ENCODE data around the gene ALDH5A1.
A peak's percentile ranks its signal among the peaks of the same experiment; 100 is the strongest.

ALDH5A1 gene

DNA sequence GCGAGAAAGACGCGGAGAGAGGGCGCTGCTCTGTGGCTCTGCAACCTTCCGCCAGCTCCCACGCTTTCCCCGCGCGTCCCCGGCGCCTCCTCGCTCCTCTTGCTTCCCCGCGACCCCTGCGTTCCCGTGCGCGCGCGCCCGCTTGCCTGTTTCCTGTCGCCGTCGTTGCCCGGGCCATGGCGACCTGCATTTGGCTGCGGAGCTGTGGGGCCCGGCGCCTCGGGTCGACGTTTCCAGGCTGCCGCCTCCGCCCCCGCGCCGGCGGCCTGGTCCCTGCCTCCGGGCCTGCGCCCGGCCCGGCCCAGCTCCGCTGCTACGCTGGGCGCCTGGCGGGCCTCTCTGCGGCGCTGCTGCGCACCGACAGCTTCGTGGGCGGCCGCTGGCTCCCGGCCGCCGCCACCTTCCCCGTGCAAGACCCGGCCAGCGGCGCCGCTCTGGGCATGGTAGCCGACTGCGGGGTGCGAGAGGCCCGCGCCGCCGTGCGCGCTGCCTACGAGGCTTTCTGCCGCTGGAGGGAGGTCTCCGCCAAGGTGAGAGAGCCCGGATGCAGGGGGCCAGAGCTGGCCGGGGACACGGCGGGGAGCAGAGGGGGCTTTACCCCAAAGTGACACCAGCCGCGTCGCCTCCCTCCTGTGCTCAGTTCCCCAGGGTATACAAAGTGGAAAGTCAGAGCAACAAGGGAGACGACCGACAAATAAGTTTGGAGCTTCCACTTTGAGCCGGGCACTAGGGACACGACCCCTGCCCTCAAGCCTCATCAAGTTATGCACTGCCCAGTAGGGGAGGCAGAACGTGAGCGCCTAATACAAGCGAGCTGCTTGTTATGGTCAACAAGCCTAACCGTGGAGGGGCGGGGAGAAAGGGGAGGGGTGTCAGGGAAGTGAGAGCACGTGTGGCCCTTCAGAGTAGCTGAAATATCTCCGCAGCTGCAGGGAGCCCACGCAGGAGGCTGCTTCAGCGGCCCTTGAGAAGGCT lies at the start of gene ALDH5A1:
Gene ALDH5A1, plus strand, starts transcription at position 149 of the 975 bp plus-strand sequence. Its CDS starts 28 bp downstream, at position 177.
- peak; percentile 48 to 65 for DNase-seq

DNA sequence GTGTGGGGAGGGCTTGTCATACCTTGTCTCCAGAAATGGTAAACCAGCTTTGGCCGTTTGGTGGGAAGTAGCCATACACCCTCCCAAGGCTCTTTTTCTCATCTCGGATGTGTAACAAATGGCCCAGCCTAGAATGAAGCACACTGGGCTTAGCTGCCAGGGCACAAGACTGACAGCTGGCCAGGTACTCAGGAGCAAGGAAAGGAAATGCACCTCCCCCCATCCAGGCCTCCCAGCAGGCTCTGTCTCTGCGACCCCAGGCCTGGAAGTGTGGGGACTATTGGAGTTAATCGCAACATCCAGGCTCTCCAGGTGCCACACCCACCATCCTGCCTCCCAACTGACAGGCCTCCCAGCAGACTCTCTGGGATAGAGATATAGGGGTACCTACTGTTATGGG lies 49.1 kb upstream of the ALDH5A1 start:
- no peak for DNase-seq

DNA sequence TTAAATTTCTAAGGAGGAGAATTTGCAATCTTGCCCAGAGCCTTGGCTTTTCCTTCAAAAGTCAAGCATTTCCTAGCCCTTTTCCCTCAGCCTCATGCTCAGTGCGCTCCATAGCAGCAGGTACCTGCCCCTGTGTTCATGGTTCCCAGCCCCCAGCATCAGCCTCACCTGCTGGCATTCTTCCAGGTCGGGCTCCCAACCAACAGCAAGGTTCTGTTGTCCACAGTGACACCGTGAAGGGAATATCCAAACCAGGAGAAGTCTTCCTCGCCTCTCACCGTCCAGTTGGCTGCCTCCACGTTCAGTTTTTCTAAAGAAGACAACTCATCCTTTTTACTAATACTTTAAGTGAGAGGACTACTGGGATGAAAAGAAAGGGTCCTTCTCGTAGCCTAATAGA lies 48.1 kb upstream of the ALDH5A1 start:
- no peak for DNase-seq

DNA sequence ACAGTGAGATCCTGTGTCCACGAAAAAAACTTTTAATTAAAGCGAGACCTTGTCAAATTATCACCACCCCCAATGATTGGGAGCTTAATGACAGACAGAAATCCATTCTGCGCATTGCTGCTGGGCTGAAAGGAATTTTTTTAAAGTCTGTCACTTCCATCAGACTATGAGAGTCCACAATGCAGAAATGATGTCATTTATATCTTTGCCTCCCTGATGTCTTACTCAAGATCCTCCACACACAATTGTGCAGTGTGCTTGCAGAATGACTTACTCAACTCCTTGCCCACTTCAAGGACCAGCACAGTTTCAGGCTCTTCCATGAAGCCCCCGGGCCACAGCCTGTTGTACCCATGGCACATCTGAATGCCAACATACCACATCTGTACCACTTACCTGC lies 46.4 kb upstream of the ALDH5A1 start:
- DNase-seq, result no peak

DNA sequence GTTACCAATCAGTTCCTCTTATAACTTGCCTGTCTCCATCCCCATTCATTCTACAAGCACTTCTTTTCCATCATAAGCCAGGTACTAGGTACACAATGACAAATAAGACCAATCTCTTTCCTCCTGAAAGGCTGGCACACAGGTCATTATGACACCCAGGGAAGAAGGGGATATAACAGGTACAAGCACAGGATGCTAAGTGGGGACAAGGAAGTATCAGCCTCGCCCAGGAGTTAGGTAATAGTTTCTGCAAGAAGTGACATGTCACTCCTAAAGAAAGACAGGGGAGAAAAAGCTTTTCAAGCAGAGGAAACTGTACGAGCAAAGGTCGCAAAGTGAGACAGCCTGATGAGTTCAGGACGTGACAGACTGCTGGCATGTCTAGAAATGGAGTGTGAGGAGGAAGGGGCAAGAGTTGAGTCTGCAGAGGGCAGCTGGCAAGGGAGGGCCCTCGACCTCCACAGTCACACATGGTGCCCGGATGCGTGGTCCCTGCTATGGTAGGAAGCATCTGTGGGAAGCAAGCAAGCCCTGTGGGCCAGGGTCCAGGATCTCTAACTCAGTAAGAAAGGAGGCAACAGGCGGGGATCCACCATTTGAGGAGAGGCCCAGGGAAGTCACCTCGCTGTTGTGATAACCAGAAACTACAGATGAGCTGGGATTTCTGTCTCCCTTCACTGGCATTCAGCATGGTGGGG lies 45.8 kb upstream of the ALDH5A1 start:
- no peak for DNase-seq

DNA sequence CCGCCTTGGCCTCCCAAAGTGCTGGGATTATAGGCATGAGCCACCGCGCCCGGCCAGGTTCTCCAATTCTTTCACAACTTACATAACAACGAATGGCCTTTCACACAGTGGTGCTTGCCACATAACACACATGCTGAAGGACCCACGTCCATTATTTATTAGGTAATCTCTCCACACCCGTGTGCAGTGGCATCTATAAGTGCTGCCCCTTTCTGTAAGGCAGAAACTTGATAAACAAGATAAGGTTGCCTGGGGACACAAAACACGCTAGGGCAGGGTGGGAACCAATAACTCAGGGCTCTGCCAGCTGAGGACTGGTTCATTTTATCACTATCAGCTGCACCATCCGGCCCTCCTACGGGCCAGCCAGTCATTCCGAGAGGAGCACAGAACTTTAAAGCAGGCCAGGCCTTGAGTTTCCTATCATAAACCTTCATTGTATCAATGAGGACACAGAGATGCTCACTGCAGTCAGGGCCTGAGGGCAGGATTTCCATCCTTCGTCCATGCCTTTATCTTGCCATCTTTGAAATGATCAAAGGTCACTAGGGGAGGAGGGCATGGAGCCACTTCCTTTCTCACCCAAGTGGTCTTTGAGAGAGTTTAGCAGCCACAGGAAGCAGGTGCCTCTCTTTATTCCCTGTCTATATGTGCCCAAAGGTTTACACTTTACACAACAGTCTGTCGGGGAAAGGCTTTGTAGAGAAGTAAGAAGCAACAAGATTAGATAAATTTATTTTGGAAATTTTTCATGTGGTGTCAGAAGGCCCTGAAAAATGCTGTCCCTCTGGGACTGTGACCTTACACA lies 43.0 kb upstream of the ALDH5A1 start:
- DNase-seq, result no peak

DNA sequence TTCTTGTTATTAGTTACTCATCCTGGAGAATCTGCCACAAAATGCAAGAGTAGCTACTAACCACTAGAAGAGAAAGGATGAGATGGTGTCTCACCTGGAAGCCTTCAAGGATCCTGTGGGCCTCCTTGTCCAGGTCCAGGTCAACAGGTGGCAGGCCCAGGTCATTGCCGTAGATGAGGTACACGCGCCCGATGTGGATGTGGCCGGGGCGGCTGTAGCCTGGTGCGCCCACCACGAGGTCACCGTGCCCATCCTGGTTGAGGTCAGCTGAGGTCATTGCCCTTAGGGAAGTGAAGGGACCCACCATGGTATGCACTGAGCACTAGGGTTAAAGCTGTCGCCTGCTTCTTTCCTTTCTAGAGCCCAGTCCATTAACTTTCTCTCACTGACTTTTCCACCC lies 40.8 kb upstream of the ALDH5A1 start:
- DNase-seq, result no peak

DNA sequence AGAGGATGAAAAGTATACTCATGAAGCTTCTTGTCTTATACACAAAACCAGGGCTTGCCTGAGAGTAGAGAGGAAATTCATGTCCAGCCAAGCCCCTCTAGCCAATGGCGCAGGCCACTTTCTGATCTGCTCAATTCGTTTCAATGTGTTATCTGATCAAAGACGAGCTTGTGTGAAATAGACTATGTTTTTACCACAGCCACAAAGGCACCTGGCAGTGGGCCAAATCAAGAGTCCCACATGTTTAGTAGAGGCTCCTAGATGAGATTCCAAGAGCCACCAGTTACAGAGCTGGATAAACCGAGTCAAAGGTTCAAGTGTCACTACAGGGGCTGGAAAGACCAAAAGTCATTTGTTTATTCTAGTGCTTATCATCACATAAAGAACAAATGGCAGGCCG lies 40.3 kb upstream of the ALDH5A1 start:
- DNase-seq, result no peak

DNA sequence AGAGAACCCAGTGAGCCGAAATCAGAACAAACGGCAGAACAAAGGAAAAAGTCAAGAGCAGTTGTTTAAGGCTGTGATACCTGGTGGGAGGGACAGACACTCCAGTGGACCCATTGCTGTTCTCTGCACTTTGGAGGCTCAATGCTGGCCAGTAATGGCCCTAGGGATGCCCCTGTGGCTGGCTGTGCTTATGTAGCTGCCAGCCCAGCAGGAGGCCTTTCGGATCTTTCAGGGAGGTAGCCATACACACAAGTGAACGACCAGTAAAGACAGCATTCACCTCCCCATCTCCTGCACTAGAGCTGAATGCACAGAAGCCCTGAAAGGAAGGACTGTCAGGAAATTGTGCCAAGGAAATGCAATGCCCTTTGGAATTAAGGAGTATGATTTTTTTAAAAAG lies 39.7 kb upstream of the ALDH5A1 start:
- no peak for DNase-seq

DNA sequence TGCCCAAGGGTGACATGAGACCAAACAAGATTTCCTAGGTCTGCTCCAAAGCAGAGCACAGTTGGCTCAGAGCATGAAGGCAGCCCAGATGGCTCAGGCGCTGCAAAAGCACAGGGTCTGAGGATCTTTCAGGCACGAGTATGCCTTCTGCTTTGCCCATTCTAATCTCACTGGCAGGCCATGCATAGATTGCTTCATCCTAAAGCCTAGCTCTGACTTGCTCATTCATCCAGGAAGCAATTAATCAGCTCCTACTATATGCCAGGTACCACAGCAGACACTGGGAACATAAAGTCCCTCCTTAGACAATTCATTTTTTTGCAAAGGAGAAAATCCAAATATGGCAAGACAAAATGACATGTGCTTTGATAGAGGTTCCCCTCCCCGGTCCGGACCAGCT lies 36.6 kb upstream of the ALDH5A1 start:
- DNase-seq, result no peak

DNA sequence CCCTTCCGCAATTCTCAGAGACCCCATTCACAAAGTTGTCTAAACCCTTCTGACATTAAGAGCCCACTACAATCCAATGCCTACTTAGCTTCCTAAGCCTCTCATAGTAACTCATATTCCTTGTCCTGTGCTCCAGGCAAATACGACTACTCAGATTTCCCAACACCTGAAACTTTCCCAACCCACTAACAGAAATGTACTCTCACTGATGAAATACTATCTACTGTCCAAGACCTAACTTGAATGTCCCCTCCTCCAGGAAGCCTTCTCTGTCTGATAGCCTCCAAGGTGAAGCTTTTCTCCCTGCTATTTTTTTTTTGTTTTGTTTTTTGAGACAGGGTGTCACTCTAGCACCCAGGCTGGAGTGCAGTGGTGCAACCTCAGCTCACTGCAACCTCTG lies 35.8 kb upstream of the ALDH5A1 start:
- no peak for DNase-seq

DNA sequence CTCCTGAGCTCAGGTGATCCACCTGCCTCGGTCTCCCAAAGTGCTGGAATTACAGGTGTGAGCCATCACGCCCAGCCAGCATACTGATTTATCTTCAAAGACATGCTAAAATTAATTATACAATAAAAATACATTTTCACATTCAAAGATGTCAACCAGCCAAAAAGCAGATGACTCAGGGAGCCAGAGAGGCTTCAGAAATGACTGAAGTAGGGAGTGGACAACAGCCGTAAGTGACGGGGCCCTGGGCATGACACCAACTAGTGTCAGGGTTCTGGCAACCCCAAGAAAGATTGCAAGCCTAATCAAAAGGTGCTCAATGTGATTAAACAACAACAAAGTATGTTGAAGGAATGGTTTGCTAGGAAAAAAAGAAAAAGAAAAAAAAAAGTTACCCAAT lies 33.8 kb upstream of the ALDH5A1 start:
- no peak for DNase-seq

DNA sequence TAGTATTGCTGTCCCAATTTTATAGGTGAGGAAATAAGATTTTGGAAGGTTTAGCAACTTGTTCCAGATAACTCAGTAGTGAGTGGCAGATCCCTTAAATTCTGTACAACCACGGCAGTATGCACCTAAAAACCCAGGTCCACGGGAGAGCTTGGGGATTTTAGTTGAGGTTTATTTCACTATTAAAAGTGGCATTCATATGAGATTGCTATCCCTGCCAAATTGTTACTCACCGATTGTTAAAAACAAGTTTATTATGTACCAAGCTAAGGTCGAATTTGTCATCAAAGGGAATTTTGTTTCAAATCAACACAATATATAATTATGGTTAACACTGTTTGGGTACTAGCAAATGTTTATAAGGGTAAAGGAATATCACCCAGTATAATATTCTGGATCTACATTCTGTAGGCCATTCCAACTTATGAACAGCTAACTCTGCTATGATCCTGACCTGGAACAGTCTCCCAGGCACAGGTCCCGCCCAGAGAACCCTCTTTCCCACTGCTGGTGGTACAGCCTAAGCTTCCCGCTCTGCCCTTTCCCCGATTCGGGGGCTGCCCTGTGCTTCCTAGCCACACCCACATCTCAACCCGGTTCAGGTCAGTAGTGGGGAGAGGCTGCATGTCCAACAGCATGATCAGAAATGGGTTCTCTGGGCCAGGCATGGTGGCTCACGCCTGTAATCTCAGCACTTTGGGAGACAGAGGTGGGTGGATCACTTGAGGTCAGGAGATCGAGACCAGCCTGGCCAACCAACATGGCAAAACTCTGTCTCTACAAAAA lies 30.3 kb upstream of the ALDH5A1 start:
- DNase-seq, result no peak

DNA sequence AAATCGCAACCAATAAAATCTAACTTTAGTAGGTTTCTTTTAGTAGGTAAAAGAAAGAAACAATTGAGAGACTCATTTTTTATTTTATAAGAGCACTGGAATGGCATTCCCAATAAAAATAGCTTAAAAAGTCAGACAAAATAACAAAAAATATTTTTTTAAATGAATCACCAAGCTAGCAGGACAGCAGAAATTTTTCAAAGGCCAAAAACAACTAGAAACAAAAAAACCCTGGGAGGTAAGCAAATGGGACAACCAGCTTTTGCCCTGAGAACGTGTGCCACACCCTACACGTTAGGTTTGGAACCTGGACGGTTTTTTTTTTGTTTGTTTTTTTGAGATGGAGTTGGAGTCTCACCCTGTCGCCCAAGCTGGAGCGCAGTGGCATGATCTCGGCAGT lies 25.0 kb upstream of the ALDH5A1 start:
- DNase-seq, result no peak

DNA sequence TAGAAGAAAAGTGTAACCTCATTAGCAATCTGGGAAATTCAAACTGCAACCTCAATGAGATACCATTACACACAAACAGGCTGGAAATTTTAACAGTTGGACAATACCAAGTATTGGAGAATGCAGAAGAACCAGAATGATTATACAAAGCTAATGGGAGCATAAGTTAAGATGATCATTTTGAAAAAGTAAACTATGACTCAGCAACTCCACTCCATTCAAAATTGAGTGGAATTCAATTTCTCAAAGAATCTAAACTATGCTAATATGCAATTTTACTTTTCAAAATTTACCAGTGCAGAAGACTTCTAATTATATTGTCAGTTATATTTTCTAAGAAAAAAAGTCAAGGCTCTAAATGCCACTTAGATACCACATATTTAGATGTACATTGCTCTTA lies 22.6 kb upstream of the ALDH5A1 start:
- no peak for DNase-seq

DNA sequence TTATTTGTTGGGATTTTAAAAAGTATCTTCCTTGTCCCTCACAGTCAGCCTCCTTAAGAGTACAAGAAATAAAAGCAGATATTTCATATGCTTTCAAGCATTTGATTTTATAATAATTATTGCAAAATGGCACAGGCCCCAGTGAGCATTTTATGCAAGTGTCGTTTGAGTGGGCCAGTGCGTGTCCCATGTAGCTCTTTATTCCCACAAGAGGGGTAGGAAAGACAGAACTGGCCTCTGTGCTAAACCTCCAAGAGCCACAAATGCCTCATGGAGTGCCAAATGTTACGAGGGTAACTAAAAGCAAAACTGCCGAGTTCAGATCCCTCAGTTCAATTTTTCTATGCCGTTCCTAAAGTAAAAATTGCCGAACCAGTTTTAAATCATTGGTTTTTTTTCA lies 18.1 kb upstream of the ALDH5A1 start:
- DNase-seq, result no peak

DNA sequence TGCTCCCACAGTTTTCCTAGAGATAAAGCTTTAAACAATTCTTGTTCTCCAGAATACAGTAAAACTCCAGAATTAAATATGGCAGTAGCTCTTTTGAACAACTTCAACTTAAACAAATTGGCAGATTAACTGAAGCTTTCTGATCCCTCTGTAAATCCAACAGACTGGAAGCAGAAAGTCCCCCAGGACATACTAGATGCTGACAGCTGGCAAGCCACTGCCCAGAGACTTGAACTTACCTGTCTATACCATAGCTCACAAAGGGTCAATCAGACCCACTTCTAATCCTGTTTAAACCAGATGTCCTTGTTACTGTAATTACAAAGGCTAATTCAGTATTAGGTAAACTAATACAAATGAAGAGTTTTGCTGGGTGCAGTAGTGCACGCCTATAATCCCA lies 17.7 kb upstream of the ALDH5A1 start:
- no peak for DNase-seq

DNA sequence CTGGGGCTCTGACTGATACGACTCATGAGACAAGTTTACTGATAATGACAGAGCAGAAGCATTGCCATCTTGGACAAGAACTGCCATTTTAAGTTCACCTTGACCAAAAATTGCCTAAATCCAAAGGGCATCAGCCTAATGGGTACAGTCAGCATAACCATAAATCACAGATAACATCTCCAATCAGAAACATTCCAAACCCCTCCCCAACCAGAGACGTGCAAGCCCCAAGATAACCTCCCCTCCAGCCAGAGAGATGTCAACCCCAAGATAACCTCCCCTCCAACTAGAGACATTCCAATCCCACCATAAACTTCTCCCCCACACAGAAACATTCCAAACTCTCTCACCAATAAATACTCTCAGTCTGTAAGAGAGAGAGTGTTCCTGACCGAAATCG lies 15.9 kb upstream of the ALDH5A1 start:
- no peak for DNase-seq

DNA sequence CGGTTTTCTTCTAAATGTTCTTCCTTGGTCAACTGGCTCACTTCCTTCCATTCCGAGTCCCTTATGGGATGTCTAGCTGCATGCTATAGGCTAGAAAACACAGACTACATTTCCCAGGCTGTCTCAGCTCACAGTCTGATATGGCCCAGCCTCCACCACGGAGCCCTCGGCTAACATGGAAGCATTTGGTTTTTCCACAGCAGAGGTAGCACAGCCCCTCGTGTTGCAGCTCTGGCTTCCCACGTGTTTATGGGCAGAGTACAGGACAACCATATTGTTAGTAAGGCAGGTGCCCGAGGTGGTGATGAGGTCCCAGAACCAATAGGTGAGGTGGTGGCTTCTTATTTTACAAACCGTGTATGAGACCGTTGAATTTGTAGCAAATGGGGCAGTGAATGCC lies 14.1 kb upstream of the ALDH5A1 start:
- DNase-seq, result no peak

DNA sequence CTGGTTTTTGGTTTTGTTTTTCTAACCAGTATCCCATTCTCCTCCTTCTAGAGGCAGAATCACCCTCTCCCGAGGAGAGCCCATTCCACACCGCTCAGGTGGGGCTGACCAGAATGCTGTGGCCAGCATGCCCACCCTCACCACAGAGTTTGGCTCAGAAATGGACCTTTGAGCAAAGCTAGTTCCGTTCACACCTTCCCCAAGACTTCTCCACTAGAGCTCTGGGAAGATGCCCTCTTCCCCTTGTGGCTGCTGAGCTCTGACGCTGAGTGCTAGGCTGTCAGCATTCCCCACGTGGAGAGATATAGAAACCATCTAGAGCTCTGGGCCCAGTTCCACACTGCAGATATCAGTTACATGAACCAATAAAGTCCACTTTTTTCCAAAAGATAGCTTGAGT lies 13.3 kb upstream of the ALDH5A1 start:
- no peak for DNase-seq

DNA sequence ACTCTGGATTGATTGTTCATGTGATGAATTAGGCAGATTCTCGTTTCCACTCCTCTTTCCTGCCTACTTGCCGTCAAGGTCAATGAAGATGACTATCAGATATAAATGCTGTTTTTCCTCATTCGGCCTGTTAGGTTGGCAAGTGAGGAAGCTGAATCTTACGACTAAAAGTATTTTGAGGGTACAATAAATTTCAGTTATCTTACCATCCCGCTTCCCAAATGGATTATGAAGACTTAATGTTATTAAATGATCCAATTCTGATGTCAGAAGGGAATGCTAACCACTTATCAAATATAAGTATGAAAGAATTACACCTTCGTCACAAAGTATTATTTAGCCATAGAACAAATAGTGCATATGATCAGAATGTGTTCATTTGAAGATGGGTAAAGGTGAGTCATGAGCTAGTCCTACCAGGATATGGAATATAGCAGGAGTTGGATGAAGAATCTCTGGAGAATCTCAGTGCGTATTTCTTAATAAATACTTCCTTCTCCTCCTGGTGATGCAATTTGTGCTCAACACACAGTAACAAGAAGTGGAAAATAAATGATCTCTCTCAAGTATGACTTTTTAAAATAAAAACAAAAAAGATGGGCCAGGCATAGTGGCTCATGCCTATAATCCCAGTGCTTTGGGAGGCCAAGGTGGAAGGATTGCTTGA lies 10.0 kb upstream of the ALDH5A1 start:
- no peak for DNase-seq

DNA sequence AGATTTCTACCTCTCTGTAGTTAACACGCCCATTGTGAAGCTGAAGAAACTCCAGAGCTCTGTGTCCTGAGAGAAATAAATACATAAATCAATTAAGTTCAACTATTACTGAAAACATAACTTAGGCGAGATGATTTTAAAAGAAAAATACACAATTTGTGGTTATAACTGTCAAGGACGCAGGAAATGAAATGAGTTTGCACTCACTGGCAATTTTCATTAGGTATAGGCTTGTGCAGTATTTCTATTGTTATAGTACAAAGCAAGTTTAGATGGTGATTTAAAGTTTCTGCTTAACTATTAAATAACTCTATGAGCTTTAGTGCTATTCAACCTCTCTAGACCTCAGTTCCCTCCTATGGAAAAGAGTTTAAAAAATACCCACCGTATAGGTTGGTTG lies 8.7 kb upstream of the ALDH5A1 start:
- no peak for DNase-seq
